Erythroblast (primary cell): ENCODE results near the gene SLC22A23.

Source experiments
- GATA1 ChIP-seq: IDR thresholded peaks from 2 replicates; pipeline ENCODE4 v1.6.1; 2011; ENCODE audit warnings: low read depth, mild to moderate bottlenecking, control low read depth, low read length, moderate library complexity
- POLR2A ChIP-seq: IDR thresholded peaks from 2 replicates; pipeline ENCODE4 v1.6.1; 2011; ENCODE audit warnings: mild to moderate bottlenecking, low read length

DNA sequence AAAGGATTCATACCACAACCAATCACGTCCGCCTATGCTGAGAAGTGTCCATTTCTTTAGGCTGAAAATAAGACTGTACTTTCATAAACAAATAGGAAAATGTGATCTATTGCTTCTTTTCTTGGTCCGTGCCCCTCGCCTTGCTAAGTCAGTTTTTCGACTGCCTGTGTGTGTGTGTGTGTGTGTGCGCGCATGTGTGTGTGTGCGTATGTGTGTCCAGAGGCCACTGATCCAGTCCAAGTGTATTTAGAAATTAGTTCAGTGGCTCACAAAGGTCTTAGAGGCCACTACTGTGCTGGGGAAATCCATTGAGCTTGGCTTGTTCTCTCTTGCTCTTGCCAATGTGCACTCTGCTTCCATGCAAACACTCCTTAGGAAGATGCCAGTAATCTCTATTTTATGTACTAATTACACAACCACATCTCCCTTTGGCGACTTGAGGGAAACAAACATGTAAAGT is 50.5 kb downstream of the SLC22A23 start:
- no peak for TF ChIP-seq POLR2A
- no peak for TF ChIP-seq GATA1
